NCI-H82 (cell line): ENCODE data around the gene IRAK4.

Experiments used
- DNase-seq: peaks from one replicate; lab custom pipeline; 2025; lab: John Stamatoyannopoulos, UW

Gene IRAK4

DNA sequence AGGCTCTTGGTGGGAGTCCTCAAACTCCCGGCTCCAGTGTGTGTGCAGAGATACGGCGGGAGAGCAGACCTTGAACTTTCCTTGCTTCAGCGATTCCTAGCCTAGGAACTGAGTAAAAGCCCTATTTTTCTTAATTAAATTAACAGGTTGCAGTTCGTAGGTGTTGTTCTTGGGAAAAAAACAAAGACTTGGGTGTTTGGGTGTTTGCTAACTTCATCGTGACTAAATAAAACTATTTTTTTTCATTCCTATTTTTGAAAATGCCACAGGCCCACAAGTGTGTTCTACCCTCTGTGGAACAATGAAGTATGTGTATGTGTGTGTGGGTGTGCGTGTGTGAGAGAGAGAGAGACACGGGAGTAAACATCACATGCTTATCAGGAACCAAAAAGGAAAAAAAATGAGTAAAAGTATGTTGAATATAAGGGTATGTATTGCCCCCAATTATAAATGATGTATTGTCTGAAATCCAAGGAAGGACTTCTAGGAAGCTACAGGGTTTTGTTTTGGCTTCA lies 77.8 kb downstream of the IRAK4 start:
- DNase-seq: no peak
